Mucosa of gallbladder (tissue), 1 donor: ENCODE measurements around the gene PAM. TPM values are rescaled to one million over a fixed set of nuclear protein-coding genes. Genes with fewer than 3 reads are reported as not detected.

Source experiments
- DNase-seq: peaks from one replicate; pipeline ENCODE4 v3.0.0-alpha.2; 2020; ENCODE audit warnings: low spot score
- total RNA-seq: library from RNA; stranded (reverse); gene quantifications from one replicate; pipeline ENCODE4 v1.2.1, GENCODE V29; 2021
- donor health status: DM: no; HTN: no; CAD: no.

The PAM gene
- 99.3 TPM for total RNA-seq

DNA sequence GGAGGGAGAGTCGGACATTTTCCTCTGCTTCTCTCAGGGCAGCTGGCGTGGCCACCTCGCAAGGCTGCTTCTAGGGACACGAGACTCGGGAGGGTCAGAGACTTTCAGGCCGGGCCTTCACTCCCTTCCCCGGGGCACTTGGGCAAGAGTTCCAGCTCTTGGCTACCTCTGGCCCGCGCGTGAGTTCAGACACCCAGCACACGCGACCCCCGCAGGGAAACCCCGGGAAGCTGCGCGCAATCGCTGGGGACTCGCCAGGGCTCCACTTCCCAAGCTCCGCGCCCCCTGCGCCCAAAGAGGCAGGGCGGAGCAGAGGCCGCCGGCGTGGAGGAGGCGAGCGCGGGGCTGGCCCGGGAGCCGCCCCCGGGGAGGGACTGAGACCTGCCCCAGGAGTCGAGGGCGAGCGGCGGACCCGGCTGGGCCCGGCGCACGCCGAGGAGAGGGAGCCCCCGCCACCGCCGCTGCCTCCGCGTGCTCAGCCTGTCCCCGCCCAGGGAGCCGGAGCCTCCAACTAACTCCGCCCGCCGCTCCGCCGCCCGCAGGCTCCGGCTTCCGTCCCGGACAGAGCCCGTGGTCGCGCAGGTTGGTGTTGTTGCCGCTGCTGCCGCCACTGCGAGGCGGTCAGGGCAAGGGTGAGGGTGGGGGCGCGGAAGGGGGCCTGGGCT is at the start of gene PAM:
Gene PAM (plus strand): TSS at position 539 of the 665 bp plus-strand sequence. CDS start 110,891 bp downstream, outside the sequence.
- DNase-seq = peak; percentile 62

DNA sequence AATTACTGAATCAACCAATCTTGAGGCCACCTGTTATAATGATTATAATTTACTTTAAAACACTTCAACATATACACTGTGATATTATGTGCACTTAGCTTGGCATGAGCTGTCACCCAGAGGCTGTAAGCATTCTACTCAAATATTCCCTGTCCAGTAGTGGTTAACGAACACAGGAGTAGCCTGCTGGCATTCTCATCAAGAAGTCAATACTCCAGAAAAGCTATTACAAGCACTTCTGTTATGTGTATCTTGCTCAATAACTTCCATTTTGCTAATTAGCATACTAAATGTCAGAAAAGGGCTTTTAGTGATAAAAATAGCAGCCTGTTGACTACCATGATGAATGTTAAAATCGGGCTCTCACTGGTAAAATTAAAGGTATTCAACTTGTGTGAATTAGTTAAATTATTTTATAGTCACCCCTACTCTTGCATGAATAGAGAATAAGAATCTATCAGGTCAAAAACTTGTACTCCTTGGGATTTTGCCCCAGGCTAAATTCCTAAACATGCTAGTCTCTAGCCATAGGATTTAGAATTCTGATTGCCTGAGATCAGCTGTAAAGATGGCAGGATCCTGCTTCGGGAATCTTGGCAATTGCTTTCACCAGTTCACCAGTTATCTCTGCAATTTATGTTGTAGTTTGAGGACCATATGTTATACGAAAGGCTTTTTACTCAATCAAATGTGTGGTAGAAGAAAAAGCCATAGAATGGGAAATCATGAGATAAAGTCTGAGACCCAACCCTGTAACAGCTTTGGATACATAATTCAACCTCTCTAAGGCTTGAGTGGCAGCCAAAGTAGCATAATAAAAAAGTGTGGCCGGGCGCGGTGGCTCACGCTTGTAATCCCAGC is 43.4 kb upstream of the PAM start:
- no peak for DNase-seq

GRCh38 chr5:102713278-102713677 is 41.8 kb upstream of the PAM start:
- no peak for DNase-seq

DNA sequence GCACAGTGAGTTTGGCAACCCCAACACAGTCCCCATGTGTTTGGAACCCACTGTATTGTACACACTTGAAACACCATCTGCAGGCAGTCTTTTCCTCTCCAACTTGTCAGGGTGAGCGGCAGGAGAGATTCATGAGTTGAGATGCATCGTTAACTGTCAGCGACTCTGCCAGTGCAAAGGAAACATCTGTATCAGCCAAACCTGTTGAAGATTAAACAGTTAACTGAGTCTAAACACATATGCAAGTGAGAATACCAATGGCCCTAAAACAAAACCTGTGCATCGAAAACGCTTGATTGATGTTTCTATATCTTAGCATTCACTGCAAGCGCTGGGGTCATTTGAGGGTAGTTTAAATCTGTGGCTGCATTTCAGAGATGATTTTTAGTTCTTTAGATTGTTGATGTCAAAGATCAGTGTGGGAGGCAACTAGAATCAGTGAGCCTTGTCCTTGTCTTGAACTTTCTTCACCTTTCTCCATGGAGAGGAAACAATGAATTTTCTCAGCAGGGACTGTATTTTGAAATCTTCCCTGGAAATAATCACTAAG is 41.3 kb upstream of the PAM start:
- DNase-seq = no peak

GRCh38 chr5:102715082-102715807 is 39.9 kb upstream of the PAM start:
- no peak for DNase-seq

- DNase-seq = no peak
Measured at GRCh38 chr5:102716017-102716416, 39.1 kb upstream of the PAM start.

- DNase-seq = no peak
Measured at GRCh38 chr5:102718819-102719218, 36.3 kb upstream of the PAM start.

DNA sequence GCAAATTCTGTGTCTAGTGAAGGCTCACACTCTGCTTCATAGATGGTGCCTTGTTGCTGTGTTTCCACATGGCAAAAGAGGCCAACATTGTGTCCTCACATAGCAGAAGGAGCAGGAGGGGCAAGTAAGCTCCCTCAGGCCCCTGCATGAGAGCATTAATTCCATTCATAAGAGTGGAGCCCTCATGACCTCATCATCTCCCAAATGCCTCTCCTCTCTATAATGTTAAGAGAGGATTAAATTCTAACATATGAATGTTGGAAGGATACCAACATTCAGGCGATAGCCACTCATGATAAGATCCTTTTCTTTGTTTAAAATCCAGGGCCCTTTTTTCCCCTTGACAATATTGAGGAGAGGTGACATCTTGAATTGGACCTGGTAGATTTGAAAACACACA is 35.2 kb upstream of the PAM start:
- no peak for DNase-seq

DNA sequence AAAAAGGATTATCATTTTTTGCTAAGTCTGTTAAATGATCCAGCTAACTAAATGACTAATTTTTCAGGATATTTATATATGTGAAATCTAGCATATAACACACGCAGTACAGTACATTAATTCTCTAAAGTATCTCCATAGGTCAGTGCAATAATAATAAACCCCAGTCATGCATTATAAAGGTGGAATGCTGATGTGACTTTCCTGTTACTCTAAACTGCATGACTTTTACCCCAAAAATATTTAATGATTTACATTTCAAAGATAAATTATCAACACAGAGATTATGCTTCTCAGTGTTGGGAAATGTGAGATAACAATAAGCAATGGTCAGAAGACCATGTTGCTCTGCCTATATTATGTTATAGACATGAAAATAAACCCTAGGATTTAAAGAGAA is 34.1 kb upstream of the PAM start:
- DNase-seq = no peak

DNA sequence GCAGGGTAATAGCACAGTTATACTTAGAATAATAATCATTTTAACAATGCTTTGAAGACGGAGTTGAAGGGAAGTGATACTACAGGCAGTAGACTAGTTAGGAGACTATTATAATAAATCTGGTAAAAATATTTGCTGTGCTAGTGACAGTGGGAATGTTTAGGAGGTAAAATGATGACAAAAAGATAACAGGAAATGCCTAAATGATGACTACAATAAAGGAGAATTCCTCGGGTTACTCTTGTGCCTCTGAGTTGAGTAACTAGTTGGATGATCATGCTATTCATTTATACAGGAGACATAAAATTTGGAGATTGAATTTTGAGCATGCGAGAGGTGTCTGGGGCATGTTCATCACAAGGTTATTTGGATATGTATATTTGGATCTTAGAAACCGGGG is 32.2 kb upstream of the PAM start:
- DNase-seq = no peak

DNA sequence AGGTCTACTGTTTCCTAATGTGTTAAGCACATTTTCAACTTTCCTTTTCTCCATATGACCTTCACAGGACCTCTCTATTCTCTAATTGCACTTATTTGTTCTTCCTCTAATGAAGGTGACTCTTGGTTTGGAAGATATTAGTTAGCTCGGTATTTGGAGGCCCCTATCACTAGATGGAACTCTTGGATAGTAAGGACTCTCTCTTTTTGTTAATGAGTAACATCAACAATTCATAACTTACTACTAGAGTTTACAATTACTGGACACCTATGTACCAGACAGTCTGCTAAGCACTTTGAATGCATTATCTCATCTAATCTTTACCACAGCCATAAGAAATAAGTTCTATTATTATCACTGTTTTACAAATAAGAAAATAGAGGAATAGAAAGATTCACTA is 23.4 kb upstream of the PAM start:
- DNase-seq = no peak

DNA sequence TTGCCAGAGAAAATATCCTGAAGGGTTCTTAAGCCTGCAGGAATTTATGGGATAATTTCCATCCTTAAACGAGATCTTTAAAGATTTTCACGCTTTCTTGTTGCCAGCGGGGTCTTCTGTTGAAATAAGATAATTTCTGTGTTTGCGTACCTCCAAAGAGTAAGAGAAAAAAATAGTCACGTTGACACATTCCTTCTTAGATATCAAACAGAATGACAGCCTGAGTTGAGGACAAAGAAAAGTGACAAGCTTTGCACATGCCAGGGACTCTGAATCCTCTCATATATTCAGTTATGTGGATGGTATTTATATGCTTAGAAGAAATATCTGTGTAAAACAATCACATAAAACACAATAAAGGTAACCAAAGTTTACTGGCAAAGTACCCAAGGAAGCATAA is 21.6 kb upstream of the PAM start:
- no peak for DNase-seq

DNA sequence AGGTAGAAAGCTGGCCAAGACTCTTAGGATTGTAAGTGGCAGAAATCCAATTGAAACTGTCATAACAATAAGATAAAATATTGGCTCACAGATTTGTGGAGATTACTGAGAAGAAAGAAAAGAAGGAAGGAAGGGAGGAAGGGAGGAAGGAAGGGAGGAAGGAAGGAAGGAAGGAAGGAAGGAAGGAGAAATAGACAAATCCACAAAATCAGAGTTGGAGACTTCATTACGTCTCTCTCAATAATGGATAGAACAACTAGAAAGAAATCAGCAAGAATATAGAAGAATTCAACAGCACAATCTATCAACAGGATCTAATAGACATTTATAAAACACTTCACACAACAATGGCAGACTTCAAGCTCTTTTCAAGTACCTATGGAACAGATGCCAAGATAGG is 17.9 kb upstream of the PAM start:
- DNase-seq = no peak

DNA sequence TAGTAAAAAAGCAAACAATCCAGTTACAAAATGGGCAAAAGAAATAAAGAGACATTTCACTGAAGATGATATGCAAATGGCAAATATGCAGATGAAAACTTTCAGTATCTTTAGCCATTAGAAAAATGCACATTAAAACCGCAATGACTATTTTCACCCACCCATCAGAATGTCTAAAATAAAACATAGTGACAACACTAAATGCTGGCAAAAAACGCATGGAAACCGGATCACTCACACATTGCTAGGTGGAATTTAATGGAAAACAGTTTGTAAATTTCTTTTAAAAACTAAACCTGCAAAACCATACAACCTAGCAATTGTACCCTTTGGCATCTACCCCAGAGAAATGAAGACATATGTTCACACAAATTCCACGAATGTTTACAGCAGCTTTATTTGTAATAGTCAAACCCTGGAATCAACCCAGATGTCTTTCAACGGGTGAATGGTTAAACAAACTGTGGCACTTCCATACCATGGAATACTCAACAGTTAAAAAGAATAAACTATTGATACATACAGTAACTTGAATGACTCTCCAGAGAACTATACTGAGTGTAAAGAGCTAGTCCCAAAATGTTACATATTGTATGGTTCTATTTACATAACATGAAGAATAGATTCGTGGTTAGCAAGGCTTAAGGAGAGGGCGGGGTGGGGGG is 17.2 kb upstream of the PAM start:
- DNase-seq = no peak

DNA sequence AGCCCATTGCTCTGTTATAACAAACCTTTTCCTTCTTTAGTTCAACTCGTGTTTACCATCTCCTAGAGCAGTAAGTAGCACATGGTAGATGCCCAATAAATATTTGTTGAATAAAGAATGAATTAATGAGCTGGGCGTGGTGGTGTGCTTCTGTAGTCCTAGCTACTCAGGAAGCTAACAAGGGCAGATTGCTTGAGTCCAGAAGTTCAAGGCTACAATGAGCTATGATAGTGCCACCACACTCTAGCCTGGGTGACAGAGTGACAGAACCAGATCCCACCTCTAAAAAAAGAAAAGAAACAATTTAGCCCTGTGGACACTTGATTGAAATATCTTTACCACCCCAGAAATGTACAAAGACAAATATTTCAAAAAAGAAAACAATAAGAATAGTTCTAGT is 14.6 kb upstream of the PAM start:
- no peak for DNase-seq

- DNase-seq = no peak
Measured at GRCh38 chr5:102742215-102742614, 12.9 kb upstream of the PAM start.

- no peak for DNase-seq
Measured at GRCh38 chr5:102743900-102744299, 11.2 kb upstream of the PAM start.

- no peak for DNase-seq
Measured at GRCh38 chr5:102747386-102748166, 7.5 kb upstream of the PAM start.

- no peak for DNase-seq
Measured at GRCh38 chr5:102749416-102750030, 5.6 kb upstream of the PAM start.

GRCh38 chr5:102750151-102750834 is 4.8 kb upstream of the PAM start:
- DNase-seq = no peak
